Measurements from ENCODE around the gene IRF2BPL.

Gene IRF2BPL

GRCh38 chr14:76984787-76985375 is 43.6 kb downstream of the IRF2BPL start:
- no peak for DNase-seq

- DNase-seq: no peak
Observed at GRCh38 chr14:76984297-76984696, 44.2 kb downstream of the IRF2BPL start.

- no peak for DNase-seq
Observed at GRCh38 chr14:76981670-76982069, 46.8 kb downstream of the IRF2BPL start.

GRCh38 chr14:76977793-76978720 is 50.5 kb downstream of the IRF2BPL start:
- peak; percentile 84 for DNase-seq

GRCh38 chr14:76976240-76977005 is 52.1 kb downstream of the IRF2BPL start:
- DNase-seq: no peak

- no peak for DNase-seq
Observed at GRCh38 chr14:76975812-76976211, 52.7 kb downstream of the IRF2BPL start.

GRCh38 chr14:76975051-76975450 is 53.5 kb downstream of the IRF2BPL start:
- no peak for DNase-seq
